ENCODE results near the gene TMC2.

GRCh38 chr20:2658414-2659354 lies 122.3 kb downstream of the TMC2 start:
- TF ChIP-seq RFX5 (IDR thresholded peaks at IDR 0.05) (no peak), CTCF (IDR thresholded peaks at IDR 0.05) (no peak), CEBPB (IDR thresholded peaks at IDR 0.05) (no peak), USF2 (IDR thresholded peaks at IDR 0.05) (no peak), POLR2A (IDR thresholded peaks at IDR 0.05; ENCODE audit: low read length) (no peak), EP300 (IDR thresholded peaks at IDR 0.05) (no peak), PBX3 (IDR thresholded peaks at IDR 0.05) (peak; percentile 72), FOXS1 (CRISPR knock-in tag; IDR thresholded peaks at IDR 0.05) (no peak), NFE2L2 (conservative IDR thresholded peaks at IDR 0.05; ENCODE audit: low read length) (no peak)
- TF ChIP-seq, protein P1, sequence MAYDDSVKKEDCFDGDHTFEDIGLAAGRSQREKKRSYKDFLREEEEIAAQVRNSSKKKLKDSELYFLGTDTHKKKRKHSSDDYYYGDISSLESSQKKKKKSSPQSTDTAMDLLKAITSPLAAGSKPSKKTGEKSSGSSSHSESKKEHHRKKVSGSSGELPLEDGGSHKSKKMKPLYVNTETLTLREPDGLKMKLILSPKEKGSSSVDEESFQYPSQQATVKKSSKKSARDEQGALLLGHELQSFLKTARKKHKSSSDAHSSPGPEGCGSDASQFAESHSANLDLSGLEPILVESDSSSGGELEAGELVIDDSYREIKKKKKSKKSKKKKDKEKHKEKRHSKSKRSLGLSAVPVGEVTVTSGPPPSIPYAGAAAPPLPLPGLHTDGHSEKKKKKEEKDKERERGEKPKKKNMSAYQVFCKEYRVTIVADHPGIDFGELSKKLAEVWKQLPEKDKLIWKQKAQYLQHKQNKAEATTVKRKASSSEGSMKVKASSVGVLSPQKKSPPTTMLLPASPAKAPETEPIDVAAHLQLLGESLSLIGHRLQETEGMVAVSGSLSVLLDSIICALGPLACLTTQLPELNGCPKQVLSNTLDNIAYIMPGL (CRISPR knock-in tag; IDR thresholded peaks at IDR 0.05; ENCODE audit: borderline replicate concordance), result no peak
